ENCODE data around the gene BASP1. TPM values are rescaled to one million over a fixed set of nuclear protein-coding genes. Genes with fewer than 3 reads are reported as not detected.

BASP1 gene
- polyA plus RNA-seq, 1 of the 3 experiments (the other 2 are of a cell fraction) = 107 TPM

DNA sequence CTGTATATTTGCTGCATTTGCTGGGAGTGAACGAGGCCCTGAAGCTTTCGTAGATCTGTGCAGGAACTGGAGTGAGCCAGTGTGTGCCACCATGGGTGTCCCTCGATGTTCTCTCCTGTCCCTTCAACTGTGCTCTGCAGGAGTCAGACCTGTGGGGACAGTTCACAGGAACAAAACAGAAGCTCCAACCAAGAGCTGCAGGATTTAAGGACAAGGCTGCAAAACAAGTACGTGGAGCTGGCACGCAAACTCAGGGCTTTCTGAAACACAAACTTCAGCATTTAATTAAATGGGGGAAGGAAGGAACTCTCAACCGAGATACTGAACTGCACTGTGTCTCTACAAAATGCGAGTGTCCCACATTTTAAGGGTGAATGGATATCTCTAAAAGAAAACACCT, 24.2 kb downstream of the BASP1 start:
- peaks cover 0 to 21% of the 10 kb centered on the region in 2 experiments; a peak in 2 of 4 replicates for H3K4me1 ChIP-seq (ENCODE audit: control insufficient read depth in 1 of 2, insufficient read depth in 2 of 2, low read depth in 1 of 2, low read length in 1 of 2)
- no peak overlapping the region for H3K9ac ChIP-seq
- no peak overlapping the region for H2AFZ ChIP-seq (ENCODE audit: low read depth)
- H3K79me2 ChIP-seq (ENCODE audit: insufficient read depth) = peaks cover 91% of the 10 kb centered on the region
- no peaks in the 10 kb centered on the region for H3K9me2 ChIP-seq
- CTCF ChIA-PET = no interaction called here
- no peaks in the 10 kb centered on the region for H3K27me3 ChIP-seq (ENCODE audit: insufficient read depth)
- no peak overlapping the region for H3K27ac ChIP-seq (ENCODE audit: low read depth in 2 of 2, low read length in 1 of 2)
- no peaks in the 10 kb centered on the region for H3K9me3 ChIP-seq
- H3K4me2 ChIP-seq = no peak overlapping the region
- no peaks in the 10 kb centered on the region for H3K36me3 ChIP-seq (replicated peaks in 1 of 2; ENCODE audit: control insufficient read depth in 1 of 2, insufficient read depth in 2 of 2, low read length in 1 of 2)
- TF ChIP-seq SIN3A (IDR thresholded peaks at IDR 0.05; ENCODE audit: borderline replicate concordance, low read depth, low read length) = no peak
- no peak for TF ChIP-seq POLR2AphosphoS5 (IDR thresholded peaks at IDR 0.05; ENCODE audit: low read depth, low read length)
- no peak for TF ChIP-seq RFX5 (IDR thresholded peaks at IDR 0.05; ENCODE audit: low read length)
- no peak for TF ChIP-seq TCF12 (IDR thresholded peaks at IDR 0.05)
- no peak for TF ChIP-seq MEF2A (IDR thresholded peaks at IDR 0.05; ENCODE audit: borderline replicate concordance, low read depth)
- TF ChIP-seq EZH2phosphoT487 (IDR thresholded peaks at IDR 0.05; ENCODE audit: borderline replicate concordance, low read depth) = no peak
- TF ChIP-seq ZBTB33 (IDR thresholded peaks at IDR 0.05; ENCODE audit: borderline replicate concordance, low read depth) = no peak
- TF ChIP-seq MXI1 (IDR thresholded peaks at IDR 0.05; ENCODE audit: low read depth, low read length) = no peak
- TF ChIP-seq TEAD4 (IDR thresholded peaks at IDR 0.05; ENCODE audit: borderline replicate concordance, insufficient read depth) = no peak
- no peak for TF ChIP-seq YY1 (IDR thresholded peaks at IDR 0.05; ENCODE audit: low read depth)
- no peak for TF ChIP-seq GATA2 (CRISPR knock-in tag; IDR thresholded peaks at IDR 0.05)
- WGBS (ENCODE audit: low lambda C conversion rate) = 92% methylated on average over 7 of the region's 7 CpGs
- POLR2A ChIA-PET = no interaction called here
- H3K4me3 ChIP-seq (ENCODE audit: low read depth in 2 of 2, low read length in 1 of 2) = no peak overlapping the region
- H3F3A ChIP-seq (replicated peaks; ENCODE audit: insufficient read depth) = peaks cover 32% of the 10 kb centered on the region
- no peak for DNase-seq
- 0 out of 2 replicates have a peak, but pooled peaks cover 8% of the 10 kb centered on the region for H4K20me1 ChIP-seq (ENCODE audit: insufficient read depth)

- ChIA-PET CTCF (interaction anchor here (0.8 to 0.9 kb wide), 2 partner anchors 8 to 54 kb away, joined by 4 read pairs; no protein-coding TSS in a partner anchor), POLR2A (no interaction called here)
- Histone ChIP-seq H3K4me3 (ENCODE audit: low read depth in 2 of 2, low read length in 1 of 2) (no peak overlapping the region), H3K27me3 (ENCODE audit: insufficient read depth) (no peaks in the 10 kb centered on the region), H3F3A (replicated peaks; ENCODE audit: insufficient read depth) (peaks cover 22% of the 10 kb centered on the region), H4K20me1 (ENCODE audit: insufficient read depth) (0 out of 2 replicates have a peak, but pooled peaks cover 3% of the 10 kb centered on the region), H3K27ac (ENCODE audit: low read depth in 2 of 2, low read length in 1 of 2) (no peak overlapping the region), H3K9me2 (no peaks in the 10 kb centered on the region), H3K36me3 (replicated peaks in 1 of 2; ENCODE audit: control insufficient read depth in 1 of 2, insufficient read depth in 2 of 2, low read length in 1 of 2) (no peaks in the 10 kb centered on the region), H2AFZ (ENCODE audit: low read depth) (no peak overlapping the region), H3K9me3 (no peaks in the 10 kb centered on the region), H3K4me2 (no peak overlapping the region), H3K4me1 (ENCODE audit: control insufficient read depth in 1 of 2, insufficient read depth in 2 of 2, low read depth in 1 of 2, low read length in 1 of 2) (peaks cover 0 to 12% of the 10 kb centered on the region in 2 experiments; a peak in 1 of 4 replicates), H3K9ac (no peak overlapping the region), H3K79me2 (ENCODE audit: insufficient read depth) (peaks cover 94% of the 10 kb centered on the region)
- WGBS (ENCODE audit: low lambda C conversion rate) = 83% methylated on average over 12 of the region's 12 CpGs
- no peak for DNase-seq
- TF ChIP-seq GATA2 (CRISPR knock-in tag; IDR thresholded peaks at IDR 0.05) (no peak), MXI1 (IDR thresholded peaks at IDR 0.05; ENCODE audit: low read depth, low read length) (no peak), FOXM1 (IDR thresholded peaks at IDR 0.05; ENCODE audit: low read depth) (no peak), USF2 (IDR thresholded peaks at IDR 0.05; ENCODE audit: borderline replicate concordance, low read depth, low read length) (no peak), EZH2phosphoT487 (IDR thresholded peaks at IDR 0.05; ENCODE audit: borderline replicate concordance, low read depth) (no peak), NFIC (IDR thresholded peaks at IDR 0.05; ENCODE audit: borderline replicate concordance) (no peak), TCF12 (IDR thresholded peaks at IDR 0.05) (no peak)
Measured at GRCh38 chr5:17243287-17244063, 26.0 kb downstream of the BASP1 start.
